AG09309 (cell line): Measurements from ENCODE around the gene GABRA5.

Experiments
- DNase-seq: peaks from one replicate; pipeline ENCODE4 v3.0.0-alpha.2; 2010; ENCODE audit warnings: low read depth
- H3K4me3 ChIP-seq: 2 replicates; pipeline ENCODE4 v1.5.1; 2011; ENCODE audit warnings: mild to moderate bottlenecking, low read depth, low read length, moderate library complexity; ENCODE audit not compliant: control insufficient read depth
- CTCF ChIP-seq: IDR thresholded peaks from 2 replicates; pipeline ENCODE4 v1.5.1; 2011; ENCODE audit warnings: mild to moderate bottlenecking, low read depth, low read length, inconsistent platforms; ENCODE audit not compliant: insufficient read depth, control insufficient read depth; ENCODE audit errors: missing control alignments

Gene GABRA5

GRCh38 chr15:26901041-26901440 is 34.2 kb downstream of the GABRA5 start:
- DNase-seq, result no peak
- TF ChIP-seq CTCF, result no peak
- no peak overlapping the region for H3K4me3 ChIP-seq

- no peak for DNase-seq
- TF ChIP-seq CTCF, result no peak
- H3K4me3 ChIP-seq, result no peak overlapping the region
These were observed 43.9 kb downstream of the GABRA5 start for GRCh38 chr15:26910715-26911114.

DNA sequence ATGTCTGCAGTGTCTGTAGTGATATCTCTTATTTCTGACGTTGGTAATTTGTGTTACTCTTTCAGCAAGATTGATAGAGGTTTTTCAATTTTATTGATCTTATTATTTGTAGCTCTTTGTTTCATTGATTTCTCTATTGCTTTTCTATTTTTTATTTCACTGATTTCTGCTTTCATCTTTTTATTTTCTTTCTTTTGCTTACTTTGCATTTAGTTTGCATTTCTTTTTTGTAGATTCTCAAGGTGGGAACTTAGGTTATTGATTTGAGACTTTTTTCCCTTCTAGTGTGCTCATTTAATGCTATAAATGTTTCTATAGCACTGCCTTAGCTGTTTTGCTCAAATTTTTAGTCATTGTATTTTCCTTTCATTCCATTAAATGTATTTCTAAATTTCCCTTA is 54.6 kb downstream of the GABRA5 start:
- TF ChIP-seq CTCF, result no peak
- DNase-seq, result no peak
- H3K4me3 ChIP-seq, result no peak overlapping the region

- TF ChIP-seq CTCF, result no peak
- no peak for DNase-seq
- H3K4me3 ChIP-seq, result no peak overlapping the region
These were observed 59.2 kb downstream of the GABRA5 start for GRCh38 chr15:26926081-26926480.

- TF ChIP-seq CTCF, result no peak
- no peak for DNase-seq
- no peak overlapping the region for H3K4me3 ChIP-seq
These were observed 61.2 kb downstream of the GABRA5 start for GRCh38 chr15:26928051-26928450.

- TF ChIP-seq CTCF, result no peak
- no peak overlapping the region for H3K4me3 ChIP-seq
- DNase-seq, result no peak
These were observed 62.7 kb downstream of the GABRA5 start for GRCh38 chr15:26929588-26929987.

GRCh38 chr15:26934848-26935247 is 68.0 kb downstream of the GABRA5 start:
- TF ChIP-seq CTCF, result no peak
- no peak for DNase-seq
- H3K4me3 ChIP-seq, result no peak overlapping the region
